Frontal cortex (tissue), 4 donors: ENCODE data around the gene H1-8. TPM values are rescaled to one million over a fixed set of nuclear protein-coding genes. Genes with fewer than 3 reads are reported as not detected.

Experiments
- DNase-seq, 2 donors: peaks; one replicate each; pipeline ENCODE4 v3.0.0; 2012; ENCODE audit warnings: low spot score in 2 of 2
- FAIRE-seq: peaks from 2 replicates; lab custom pipeline; 2012; peaks lifted over from hg19 to GRCh38; lab: Jason Lieb, UNC
- total RNA-seq: library from RNA; depleted of rRNA; stranded (reverse); fragments of >200 nt; gene quantifications from one replicate; pipeline ENCODE4 v1.2.3, GENCODE V29; 2014
- donor health status: control.
- donor health status: control.
- donor health status: control.

H1-8 gene
- total RNA-seq, 1 donor from 2014 or later = not detected

- FAIRE-seq = no peak
These were observed 43.1 kb downstream of the H1-8 start for GRCh38 chr3:129585949-129586657.

GRCh38 chr3:129586746-129587430, 43.9 kb downstream of the H1-8 start:
- FAIRE-seq (no peak), DNase-seq (no peak)

More at GRCh38 chr3:129585949-129586657, 43.1 kb downstream of the H1-8 start:
- no peak for DNase-seq

DNA sequence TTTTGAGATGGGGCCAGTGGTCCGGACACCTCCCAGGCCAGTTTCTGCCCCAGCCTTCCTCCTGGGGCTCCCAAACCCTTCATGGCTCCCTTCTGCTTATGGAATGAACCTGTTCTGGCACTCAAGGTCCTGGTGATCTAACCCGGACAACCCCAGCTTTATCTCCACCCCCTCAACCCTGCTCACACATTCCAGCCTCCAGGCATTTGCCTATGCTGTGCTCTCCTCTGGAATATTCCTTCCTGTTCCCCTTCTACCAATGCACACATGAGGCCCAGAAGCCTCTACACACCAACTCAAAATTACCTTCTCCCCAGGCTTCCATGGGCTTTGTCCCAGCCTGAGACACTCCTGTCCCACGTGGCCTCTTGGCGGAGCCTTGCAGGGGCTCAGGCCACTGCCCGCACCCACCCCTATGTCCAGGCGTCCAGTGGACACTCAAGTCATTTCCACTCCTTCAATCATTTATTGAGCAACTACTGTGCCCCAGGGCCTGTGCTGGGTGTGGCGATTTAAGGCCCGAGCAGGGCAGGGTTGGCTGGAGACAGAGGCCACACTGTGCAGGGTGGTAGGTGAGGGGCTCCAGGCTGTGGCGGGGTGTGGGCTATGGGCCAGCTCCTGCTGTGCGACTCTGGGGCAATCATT, 44.7 kb downstream of the H1-8 start:
- FAIRE-seq (no peak), DNase-seq (no peak)

DNA sequence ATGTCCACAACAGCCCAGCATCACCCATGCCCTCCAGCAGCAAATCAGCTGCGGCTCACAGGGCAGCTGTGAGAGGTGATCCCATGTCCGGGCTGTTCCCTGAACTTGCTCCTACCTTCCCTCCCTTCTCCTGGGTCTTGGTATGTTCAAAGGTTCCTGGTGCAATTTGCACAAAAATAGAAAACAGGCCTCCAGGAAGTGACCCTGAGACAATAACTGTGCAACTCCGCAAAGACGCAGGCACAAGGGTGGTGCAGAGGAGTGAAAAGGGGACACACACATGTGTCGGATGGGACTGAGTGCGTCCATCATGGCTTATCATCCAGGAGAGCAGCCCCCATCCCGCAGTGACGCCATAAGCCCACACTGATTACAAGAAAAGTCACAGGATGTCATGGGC, 47.2 kb downstream of the H1-8 start:
- FAIRE-seq (no peak), DNase-seq (no peak)

DNA sequence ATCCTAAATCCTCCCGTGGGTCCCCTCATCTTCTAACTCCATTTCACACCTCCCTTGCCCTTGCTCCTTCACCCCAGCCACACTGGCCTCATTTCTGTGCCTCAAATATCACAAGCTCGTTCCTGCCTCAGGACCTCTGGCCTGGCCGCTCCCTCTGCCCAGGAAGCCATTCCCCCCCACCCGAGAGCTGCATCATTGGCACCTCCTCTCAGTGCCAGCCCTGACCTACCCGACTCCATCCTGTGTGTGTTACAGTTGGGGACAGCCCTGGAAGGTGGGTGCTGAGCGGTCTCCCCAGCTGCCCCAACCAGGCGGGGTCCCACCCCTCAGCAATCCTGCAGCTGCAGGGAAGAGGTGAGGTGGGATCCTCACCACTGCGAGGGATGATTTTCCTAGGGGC, 49.0 kb downstream of the H1-8 start:
- no peak for DNase-seq
- FAIRE-seq = no peak

- DNase-seq (peak in 1 of 2 donors; percentile 73), FAIRE-seq (no peak)
These were observed 49.6 kb downstream of the H1-8 start for GRCh38 chr3:129592381-129593131.

DNA sequence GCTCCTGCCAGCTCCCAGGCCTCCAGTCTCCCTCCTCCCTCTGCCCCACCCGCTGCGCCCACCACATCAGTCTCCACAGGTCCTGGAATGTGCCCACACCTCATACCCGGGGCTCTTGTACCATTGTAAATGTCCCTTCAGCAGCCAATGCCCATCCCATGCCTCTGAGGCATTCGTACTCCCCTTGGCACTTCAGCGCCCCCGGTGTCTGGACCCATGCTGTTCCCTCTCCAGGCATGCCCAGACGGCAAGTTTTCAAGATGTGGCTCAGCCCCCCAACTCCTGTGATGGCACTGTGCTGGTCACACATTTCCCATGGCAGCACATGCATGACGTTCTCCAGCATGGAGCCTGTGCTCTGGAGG, 50.2 kb downstream of the H1-8 start:
- DNase-seq = no peak
- no peak for FAIRE-seq

DNA sequence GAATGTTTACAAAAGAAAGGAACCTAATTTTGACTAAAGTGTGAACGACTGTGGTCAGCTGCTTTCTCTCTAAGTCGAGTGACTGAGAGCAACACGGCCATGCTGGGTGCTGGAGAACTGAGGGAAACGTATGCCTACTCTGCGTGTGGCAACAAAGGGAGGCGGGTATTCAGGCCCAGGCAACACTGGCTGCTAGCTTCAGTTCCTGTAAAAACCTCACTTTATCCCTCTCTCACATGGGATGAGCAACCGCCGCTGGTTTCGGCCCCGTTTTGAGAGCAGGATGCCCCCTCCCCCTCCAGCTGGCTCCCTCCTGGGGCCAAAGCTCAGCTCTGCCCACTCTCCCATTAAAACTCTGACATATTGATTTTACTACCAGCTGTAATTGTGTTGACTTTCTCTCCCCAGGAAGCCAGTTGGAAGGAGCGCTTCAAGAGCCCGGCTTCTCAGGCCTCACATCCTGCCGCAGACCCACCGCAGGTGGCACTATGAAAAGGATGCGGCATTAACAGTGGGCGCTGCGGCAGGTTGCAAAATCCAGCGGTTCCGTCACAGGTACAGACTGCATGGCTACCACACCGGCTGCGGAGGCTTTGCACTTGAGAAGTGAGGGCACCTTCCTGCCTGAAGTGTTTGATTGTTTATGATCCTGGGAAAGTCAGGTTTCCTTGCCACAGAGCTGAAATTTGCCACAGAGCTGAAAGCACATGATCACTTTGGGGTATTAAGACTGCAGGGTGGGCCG, 50.8 kb downstream of the H1-8 start:
- no peak for FAIRE-seq
- no peak for DNase-seq

- no peak for FAIRE-seq
- no peak for DNase-seq
These were observed 51.4 kb downstream of the H1-8 start for GRCh38 chr3:129594409-129594808.

GRCh38 chr3:129594907-129595390, 52.0 kb downstream of the H1-8 start:
- FAIRE-seq = no peak
- no peak for DNase-seq

DNA sequence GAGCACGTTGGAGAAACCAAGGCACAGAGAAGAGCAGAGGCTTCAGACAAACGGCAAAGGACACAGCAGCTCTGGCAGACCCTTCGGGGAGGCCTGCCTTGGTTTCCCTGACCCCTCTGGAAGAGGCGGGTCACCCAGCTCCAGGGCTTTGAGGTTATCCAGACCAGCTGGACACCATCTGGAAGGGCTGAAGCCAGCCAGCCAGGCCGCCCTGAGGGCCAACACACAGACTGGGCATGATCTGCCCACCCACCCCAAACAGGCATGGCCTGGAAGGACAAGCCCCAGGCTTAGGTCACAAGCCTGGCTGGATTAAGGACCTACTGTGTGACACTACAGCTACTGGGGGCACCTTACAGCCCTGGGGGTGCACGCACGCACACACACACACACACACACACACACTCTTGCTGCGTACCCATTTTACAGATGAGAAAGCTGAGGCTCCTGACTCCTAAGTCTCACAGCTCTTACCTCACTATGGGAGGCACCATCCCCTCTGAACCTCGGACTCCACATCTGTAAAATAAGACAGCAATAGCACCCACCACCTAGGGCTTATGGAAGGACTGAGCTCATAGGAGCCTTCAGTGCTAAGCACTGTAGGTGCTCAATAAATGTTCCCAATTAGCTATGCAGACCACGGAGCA, 52.7 kb downstream of the H1-8 start:
- FAIRE-seq (no peak), DNase-seq (no peak)

GRCh38 chr3:129596194-129597086, 53.5 kb downstream of the H1-8 start:
- FAIRE-seq = no peak

DNA sequence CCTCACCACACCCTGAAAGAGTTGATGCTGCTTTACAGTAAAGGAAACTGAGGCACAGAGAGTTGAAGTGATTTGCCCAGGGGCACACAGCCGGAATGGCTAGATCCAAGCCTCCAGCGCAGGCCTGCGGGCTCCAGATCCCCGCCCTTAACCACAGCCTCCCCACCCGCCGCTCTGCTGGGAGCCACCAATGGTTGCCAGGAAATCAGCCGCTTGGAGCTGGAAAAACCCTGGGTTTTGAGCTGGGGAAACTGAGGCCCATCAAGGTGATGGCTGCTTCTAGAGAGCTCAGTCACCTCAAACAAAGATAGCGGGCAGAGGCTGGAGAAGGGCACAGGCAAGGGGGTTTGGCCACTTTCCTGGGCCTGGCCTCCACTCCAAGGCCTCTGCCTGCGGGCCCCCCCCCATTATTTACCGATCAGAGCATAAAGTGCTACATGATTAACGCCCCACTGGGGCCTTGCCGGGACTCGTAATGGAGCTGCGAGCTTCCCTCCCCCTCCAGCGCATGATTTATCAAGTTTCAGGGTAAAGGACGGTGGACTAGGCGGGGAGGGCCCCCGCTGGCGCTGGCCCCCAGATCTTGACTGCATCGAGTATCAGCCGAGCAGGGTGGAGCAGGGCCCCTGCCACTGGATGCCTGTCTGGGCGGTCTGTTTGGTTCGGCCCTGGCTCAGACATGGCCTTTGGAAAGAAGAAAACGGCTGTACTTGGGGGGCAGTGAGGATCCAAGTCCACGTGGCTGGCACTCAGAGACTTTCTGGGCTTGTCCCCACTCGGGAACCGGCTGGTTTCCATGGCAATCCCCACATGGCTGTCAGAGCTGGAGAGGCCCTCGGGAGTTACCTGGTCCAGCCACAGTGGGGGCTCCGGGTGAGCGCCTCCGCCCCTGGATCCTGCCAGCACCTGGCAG, 54.4 kb downstream of the H1-8 start:
- FAIRE-seq (no peak), DNase-seq (no peak)

More at GRCh38 chr3:129596194-129597086, 53.5 kb downstream of the H1-8 start:
- peak; percentile 81 to 84 for DNase-seq

DNA sequence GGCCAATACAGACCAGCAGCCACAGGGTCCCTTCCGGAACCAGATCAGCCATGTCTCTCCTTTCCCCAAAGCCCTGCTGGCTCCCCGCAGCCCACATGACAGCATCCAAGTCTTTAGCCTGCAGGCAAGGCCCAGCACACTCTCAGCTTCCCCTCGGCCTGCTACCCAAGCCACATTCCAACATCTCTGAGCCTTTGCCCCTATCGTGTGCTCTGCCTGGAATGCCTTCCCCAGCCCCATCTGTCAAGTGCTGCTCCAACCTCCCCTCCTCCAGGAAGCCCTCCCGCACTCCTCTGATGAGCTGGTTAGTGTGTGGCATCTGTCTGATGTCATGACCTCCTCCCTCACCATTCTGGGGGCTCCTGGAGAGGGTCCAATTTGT, 55.0 kb downstream of the H1-8 start:
- no peak for FAIRE-seq

GRCh38 chr3:129598484-129598883, 55.5 kb downstream of the H1-8 start:
- no peak for FAIRE-seq
- DNase-seq = no peak

More for the DNA sequence above, 55.0 kb downstream of the H1-8 start:
- no peak for DNase-seq

DNA sequence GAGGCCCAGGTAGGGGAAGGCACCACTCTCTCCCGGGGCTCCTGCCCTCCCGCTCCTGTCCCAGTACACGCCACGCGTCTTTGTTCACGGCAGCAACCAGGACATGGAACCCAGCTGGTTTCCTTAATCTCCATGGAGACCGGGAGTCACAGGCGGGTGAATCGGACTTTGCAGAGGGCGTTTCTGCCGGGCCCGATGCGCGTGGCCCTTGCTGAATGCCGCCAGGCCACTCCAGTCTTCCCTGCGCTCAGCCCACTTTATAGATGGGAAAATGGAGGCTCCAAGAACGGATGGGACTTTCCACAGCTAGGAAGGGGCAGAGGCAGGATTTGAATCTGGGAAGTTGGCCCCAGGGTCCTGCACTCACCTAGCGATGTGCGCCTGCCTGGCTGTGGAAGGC, 56.1 kb downstream of the H1-8 start:
- DNase-seq (no peak), FAIRE-seq (no peak)

- DNase-seq (peak in 1 of 2 donors; percentile 58), FAIRE-seq (no peak)
These were observed 56.6 kb downstream of the H1-8 start for GRCh38 chr3:129599607-129600006.
